Keratinocyte (primary cell): ENCODE data around the gene COL4A6.

ENCODE experiments used
- CTCF ChIP-seq, 3 experiments: IDR thresholded peaks in 1 of 3; conservative IDR thresholded peaks in 1 of 3; optimal IDR thresholded peaks in 1 of 3; 2 replicates in 2 of 3; 3 replicates in 1 of 3; pipeline versions ENCODE3 to v1.5.1; 2011; ENCODE audit warnings: low read length in 3 of 3, mild to moderate bottlenecking in 3 of 3, moderate library complexity in 2 of 3, control low read depth in 1 of 3, inconsistent platforms in 1 of 3; ENCODE audit not compliant: insufficient read depth in 2 of 3; ENCODE audit errors: extremely low read depth in 1 of 3
- EZH2 ChIP-seq: IDR thresholded peaks from one replicate; pipeline ENCODE4 v1.6.1; 2012; ENCODE audit warnings: inconsistent platforms, mild to moderate bottlenecking, low read length, moderate library complexity

- no peak for TF ChIP-seq EZH2
- no peak for TF ChIP-seq CTCF (optimal IDR thresholded peaks at IDR 0.05 in 1 of 3, IDR thresholded peaks at IDR 0.05 in 1 of 3, conservative IDR thresholded peaks at IDR 0.05 in 1 of 3; ENCODE audit: extremely low read depth in 1 of 3, insufficient read depth in 2 of 3, low read length in 3 of 3)
These were observed 1.9 kb upstream of the COL4A6 start for GRCh38 chrX:108439961-108440696.
